Hippocampal formation (tissue), 2 donors: ENCODE measurements around the gene MOGAT1.
"Not testable (repeated sequence)": the region's sequence is repeated elsewhere in the genome, so short reads cannot be mapped to it uniquely, and the experiment has no call there.

Source experiments
- DNase-seq, 2 donors: peaks; one replicate each; lab custom pipeline; 2025; lab: John Stamatoyannopoulos, UW

MOGAT1 gene

DNA sequence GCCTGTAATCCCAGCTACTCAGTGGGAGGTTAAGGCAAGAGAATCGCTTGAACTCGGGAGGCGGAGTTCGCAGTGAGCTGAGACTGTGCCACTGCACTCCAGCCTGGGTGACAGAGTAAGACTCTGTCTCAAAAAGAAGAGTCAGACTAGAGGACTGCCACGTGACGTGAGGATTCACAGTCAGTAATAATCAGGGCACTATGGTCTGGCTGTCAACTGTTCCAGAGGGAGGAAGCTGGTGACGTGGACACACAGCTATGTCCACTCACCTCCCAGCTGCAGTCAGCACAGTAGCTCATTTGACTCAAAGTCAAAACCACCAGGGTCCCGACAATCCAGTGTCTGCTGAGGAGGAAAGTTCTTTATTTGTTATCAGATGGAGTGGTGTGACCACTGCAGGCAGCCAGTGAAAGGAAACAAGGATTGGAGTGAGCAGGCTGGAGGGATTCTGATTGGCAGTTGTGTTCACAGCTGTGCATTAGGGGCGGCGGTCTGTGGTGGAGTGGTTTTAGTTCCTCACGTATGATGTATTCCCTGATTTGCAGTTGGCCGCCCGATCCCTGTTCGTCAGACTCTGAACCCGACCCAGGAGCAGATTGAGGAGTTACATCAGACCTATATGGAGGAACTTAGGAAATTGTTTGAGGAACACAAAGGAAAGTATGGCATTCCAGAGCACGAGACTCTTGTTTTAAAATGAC, 37.9 kb downstream of the MOGAT1 start:
- peak; percentile 71 to 74 for DNase-seq

DNA sequence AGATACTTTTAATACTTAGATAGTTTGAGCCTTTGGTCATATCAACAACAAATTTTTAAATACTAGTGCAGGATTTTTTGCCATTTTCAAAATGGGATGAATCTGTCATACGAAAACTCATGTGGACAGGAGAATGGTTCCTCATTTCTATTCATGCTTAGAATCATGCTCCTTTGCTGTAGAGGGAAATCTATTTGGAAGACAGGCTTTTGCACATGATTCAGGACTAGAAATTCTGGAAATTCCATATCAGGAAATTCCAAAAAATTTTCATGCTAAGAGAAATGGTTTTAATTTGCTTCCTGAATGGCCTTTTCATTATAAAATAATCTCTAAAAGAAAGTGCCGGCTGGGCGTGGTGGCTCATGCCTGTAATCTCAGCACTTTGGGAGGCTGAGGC, 39.3 kb downstream of the MOGAT1 start:
- no peak for DNase-seq

DNA sequence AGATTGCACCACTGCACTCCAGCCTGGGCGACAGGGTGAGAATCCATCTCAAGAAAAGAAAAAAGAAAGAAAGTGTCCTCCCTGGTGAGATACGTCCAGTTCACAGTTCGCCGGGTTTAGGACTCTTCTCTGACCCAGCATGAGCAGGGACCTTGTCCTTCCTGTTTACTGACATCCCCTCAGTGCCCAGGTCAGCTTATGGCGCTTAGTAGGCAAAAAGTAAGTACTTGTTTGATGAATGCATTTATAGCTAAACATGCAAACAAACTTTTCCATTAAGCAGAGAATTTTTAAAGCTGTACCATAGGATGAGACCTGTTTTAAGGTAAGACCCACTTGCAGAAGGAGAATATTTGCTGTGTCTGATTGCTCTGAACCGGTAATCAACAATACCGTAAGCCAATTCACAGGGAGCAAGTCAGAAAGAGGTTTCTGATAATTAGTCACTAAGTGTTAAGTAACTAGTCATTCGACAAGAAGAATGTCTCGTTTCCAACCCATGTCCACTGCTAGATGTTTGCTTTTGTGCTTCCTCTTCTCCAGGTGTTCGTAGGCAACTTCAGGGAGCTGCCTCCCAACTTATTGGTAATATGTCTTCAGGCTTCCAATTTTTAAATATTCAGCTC, 40.0 kb downstream of the MOGAT1 start:
- DNase-seq = no peak

DNA sequence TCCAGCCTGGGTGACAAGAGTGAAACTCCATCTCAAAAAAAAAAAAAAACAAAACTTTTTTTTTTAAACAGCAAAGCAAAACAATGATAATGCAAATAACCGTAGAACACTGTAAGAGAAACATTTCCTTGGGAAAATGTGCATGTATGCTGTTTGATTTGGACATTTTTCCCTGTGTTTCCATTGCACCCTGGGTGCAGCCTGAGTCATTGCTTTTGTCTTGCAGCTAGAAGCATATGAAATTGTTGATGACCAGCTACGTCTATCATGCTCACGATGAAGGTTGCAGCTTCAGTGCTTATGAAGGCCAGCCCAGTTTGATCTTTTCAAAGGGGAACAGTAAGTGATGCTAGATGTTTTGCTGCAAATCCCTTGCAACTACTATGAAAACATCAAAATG, 41.5 kb downstream of the MOGAT1 start:
- DNase-seq = no peak

DNA sequence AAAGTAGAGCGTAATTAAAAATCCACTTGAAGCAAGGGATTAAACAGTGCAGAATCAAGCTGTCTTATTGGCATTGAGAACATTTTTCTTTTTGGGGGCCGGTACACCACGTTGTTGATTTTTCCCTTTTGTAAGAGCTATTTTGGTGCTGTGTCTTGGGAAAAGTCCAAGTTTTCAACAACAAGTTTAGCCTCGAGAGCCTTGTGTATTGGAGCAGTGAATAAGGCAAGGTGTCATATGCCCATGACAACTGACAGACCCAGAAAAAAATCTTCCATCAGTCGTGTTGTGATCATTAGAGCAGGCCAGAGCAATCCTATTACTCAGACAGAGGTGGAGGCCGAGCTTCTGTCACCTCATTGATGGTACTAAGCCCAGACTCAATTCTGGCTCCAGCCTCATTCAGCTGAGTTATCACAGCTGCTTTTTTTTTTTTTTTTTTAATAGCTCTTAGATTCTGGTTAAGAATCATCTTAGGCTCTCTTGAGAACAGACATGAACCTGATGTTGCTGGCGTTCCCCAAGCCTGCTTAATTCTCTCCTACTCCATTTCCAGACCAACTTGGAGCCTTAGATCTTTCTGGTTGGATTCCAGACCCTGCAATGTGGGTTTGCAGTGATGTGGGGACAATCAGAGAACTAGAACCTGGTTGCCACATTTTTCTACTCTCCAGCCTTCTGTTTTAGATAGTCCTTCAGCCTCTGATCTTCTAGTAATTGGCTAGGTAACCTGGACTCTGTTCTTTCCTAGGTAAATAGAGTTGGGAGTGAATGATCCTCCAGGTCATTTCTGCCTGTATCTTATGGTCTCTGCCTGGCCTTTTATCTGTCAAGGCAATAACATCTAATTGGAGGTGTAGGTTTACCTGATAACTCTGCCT, 43.1 kb downstream of the MOGAT1 start:
- no peak for DNase-seq

DNA sequence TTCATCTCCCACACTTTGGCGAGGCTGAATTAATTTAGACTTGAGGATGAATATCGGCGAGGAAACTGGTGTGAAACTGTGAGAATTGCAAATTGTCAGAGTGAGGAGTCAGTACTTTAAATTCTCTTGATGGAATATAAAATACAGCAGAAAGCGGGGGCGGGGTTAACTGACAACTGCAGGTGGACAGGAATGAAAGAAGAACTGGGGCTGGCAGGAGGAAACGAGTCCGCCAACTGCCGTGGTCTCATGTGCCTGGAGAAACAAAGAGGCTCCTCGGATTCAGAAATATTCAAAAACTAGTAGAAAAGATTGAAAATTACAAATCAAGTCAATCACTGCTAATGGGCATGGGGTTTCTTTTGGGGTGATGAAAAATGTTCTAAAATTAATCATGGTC, 44.3 kb downstream of the MOGAT1 start:
- no peak for DNase-seq

DNA sequence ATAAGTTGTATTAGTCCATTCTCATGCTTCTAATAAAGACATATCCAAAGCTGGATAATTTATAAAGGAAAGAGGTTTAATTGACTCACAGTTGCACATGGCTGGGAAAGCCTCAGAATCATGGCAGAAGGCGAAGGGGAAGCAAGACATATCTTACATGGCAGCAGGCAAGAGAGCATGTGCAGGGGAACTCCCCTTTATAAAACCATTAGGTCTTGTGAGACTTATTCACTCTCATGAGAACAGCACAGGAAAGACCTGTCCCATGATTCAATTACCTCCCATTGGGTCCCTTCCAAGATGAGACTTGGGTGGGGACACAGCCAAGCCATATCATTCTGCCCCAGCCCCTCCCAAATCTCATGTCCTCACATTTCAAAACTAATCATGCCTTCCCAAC, 48.3 kb downstream of the MOGAT1 start:
- not testable (repeated sequence) for DNase-seq

DNA sequence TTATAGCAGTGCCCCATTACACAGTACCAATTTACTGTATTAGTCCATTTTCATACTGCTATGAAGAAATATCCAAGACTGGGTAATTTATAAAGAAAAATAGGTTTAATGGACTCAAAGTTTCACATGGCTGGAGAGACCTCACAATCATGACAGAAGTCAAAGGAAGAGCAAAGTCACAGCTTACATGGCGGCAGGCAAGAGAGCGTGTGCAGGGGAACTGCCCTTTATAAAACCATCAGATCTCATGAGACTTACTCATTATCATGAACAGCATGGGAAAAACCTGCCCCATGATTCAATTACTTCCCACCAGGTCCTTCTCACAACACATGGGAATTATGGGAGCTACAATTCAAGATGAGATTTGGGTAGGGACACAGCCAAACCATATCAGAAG, 50.1 kb downstream of the MOGAT1 start:
- not testable (repeated sequence) for DNase-seq

DNA sequence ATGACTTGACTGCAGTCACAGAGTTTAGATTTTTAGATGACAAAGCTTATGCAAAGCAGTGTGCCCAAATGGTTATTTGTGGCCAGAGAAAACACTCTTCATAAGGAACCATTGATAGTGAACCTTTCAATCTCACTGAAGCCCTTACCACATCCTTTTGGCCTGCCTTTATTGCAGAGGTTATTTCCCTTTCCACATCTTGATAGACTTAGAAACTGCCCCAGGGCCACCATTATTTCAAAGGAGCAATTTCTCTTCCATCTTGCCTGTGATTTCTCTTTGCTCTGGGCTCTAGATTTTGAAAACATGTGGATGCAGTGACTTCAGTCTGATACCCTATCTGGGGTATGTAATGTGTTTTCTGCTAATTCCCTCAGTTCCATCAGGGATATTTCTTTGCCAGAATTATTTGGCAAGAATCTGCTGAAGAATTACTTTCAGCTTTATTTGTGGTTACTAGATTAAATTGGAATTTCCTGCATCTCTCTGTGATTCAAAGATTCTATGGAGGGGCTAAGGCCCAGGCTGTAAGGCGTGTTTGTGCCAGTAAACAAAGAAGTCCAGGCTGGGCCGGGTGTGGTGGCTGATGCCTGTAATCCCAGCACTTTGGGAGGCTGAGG, 51.0 kb downstream of the MOGAT1 start:
- no peak for DNase-seq

DNA sequence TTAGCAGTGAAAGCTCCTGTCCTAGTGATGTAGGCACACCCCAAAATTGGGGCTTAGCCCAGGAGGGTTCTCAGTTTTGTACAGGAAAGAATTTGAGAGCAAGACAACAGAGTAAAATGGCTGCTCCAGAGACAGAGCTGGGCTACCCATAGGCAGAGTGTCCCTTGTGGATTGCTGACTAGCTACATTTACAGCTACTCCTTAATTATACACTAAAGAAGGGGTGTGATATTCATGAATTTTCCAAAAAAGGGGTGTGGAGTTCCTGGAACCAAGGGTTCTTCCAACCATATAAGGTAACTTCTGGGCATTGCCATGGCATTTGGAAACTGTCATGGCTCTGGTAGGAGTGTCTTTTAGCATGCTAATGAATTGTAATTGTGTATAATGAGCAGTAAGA, 52.8 kb downstream of the MOGAT1 start:
- no peak for DNase-seq

DNA sequence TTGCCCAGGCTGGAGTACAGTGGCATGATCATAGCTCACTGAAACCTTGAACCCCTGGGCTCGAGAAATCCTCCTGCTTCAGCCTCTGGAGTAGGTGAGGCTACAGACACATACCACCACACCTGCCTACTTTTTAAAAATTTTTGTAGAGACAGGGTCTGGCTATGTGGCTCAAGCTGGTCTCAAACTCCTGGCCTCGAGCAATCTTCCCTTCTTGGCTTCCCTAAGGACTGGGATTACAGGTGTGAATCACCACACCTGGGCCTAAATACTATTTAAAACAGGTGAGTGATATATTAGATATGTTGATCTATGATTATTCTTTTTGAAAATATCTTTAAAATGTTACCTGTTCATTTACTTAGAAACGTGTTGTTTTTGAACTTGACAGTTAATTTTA, 57.2 kb downstream of the MOGAT1 start:
- no peak for DNase-seq

DNA sequence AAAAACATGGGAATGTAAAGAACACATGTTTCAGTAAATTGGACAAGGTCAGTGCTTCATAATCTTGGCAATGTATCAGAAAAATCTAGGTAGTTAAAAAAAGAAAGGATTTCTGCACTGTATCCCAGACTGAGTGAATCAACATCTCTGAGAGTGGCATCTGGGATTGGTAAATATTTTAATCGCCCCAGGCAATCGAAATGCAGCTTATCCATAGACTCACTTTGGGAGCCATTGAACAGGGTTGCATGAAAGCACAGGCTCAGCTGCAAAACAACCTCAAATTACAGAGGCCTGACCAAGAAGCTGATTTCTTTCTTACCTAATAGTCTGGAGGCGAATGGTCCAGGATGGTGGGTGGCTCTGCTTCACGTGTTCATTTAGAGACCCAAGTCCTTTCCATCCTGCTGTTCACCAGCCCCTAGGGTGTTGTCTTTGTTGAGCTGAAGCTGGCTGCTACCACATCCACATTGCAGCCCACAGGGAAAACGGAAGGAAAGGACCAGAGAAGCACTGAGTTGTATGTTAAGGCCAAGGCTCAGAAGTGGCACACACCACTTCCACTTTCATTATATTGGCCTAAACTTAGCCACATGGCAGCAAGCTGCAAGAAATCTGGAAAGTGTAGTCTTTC, 59.0 kb downstream of the MOGAT1 start:
- DNase-seq = no peak

DNA sequence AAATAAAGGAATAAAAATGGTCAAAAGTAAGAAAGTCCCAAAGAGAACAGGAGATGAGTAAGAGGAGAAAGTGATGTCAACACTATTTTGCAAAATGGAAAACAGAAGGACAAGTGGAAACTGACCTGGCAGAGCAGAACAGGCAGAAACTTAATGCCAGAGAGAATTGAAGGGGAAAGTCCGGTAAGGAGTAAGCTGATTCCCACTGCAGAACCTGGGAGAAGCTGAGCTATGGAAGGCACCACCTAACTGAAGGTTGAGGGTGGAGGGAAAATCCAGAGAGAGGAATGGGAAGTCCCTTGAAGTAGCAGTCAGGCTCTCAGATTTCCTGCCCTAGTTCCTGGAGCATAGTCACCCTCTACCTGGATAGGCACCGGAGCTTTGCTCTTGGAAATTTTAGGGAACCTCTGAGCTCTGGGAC, 59.8 kb downstream of the MOGAT1 start:
- no peak for DNase-seq

DNA sequence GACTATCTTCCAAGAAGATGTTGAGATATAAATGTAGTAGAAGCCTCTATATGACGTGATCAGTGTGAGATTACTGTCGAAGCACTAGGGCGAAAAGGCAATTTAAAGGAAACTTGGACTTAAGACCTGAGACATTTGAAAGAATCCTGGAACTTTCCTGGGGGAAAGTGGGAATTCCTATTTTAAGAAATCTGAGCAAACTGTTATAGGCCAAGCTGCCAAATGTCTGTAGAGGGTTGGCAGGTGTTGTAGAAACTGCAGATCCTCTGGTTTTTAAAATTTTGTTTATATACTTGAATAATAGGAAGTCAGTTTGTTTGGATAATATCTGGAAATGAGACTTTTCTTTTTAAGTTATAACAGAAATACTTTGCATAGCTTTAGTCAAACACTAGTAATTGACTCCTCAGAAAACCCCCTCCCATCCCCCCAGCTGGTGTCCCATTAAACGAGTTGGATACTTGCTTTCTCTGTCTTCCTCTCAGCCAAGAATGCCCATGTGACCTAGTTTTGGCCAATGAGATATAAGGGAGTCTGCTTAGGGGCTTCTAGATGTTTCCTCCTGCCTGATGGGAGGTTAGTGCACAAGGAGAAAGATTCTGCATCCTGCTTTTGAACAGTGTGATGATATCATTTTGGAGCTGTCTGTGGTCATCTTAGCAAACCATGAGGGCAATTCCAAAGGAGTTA, 61.2 kb downstream of the MOGAT1 start:
- no peak for DNase-seq

DNA sequence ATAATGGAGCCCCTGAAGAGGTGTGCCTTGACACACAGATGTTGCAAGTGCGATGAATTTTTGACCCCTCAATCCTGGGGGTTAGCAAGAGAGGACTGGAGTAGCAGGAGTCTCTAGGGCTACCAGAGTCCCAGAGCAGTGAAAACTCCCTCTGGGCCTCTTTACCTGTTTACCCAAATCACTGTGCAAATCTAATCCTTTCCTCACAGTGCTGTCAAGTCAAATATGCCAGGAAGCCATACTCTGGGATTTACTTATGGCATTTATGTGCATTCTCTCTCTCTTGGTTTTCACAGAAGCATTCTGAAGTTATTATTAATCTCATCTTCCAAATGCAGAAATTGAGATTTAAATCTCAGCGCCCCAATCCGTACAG, 62.0 kb downstream of the MOGAT1 start:
- DNase-seq = no peak

DNA sequence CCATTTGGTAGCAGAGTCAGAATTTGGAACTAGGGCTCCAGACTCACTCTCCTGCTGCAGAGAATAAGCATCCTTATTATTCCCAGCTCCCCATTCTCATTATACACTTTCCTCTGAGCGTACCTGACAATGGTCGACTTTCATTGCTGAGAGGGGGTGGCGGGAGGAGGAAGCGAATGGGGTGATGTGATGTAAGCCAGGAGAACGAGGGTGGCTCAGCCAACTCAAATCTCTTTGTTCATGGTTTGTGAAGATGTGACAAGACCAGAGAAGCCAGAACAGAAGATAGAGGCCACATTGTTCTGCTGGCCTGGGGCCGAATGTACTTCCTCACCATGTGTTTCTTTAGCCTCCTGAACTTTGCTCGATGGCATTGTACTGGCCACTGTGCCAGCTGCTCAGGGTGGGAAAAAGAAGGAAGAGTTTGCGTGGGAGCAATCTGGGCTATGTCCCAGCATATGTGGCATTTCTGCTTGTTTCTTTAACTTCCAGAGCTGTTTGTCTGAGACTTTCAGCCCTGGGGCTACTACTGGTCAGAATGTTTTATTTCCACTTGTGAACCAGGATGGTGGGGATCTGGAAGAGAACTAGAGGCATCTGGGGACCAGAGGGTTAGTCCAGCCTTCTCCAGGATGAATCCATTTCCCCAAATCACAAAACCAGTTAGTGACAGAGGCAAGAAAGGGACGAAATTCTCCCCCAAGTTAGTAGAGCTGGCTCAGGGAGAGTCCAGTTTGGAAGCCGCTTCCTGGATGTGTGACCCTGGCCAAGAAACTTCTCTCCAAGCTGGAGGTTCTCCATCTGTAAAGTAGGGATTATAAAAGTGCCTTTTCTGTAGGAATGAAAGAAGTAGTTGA, 62.6 kb downstream of the MOGAT1 start:
- no peak for DNase-seq

DNA sequence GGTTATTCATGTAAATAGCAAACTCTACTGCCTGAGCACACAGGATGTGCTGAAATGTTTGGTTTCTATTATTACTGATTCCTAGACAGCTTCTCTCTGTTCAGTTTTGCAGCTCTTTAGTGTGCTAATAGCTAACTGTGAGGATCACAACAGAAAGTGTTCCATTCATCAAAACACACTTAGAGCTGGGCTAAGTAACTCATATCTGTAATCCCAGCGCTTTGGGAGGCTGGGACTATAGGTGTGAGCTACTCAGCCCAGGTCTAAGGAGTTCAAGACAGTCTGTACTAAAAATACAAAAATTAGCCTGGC, 63.2 kb downstream of the MOGAT1 start:
- DNase-seq = no peak

DNA sequence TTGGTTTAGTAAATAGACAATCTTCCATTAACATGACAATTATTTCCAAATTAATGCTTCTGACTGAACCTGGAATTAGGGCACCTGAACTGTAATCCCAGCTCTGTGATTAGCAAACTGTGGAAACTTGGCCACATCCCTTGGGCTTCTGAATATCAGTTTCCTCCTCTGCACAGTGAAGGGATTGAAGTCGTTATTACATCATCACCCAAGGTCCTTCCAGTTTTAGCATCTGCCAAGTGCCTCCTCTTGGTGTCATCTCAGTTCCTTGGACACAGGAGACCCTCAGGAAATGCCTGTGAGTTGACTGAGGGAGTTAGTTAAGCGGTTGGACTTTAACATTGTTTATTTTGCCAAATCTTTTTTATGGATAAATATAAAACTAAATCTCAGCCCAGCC, 64.8 kb downstream of the MOGAT1 start:
- DNase-seq = no peak

DNA sequence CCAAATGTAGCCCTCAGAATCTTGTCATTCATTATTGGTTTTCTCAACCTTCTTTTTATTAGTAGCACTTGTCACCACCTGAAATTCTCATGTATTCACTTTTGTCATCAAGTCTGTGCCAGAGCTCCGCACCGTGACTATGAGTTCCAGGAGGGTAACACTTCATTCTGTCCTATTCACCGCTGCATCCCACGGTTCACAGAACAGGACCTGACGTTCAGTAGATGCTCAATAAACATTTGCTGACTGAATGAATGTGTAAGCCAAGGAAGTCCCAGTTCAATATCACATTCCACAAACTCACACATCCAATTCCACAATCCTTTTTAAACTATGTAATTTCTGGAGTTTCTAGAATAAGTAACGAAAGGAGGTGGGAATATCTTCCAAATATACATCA, 65.5 kb downstream of the MOGAT1 start:
- no peak for DNase-seq

DNA sequence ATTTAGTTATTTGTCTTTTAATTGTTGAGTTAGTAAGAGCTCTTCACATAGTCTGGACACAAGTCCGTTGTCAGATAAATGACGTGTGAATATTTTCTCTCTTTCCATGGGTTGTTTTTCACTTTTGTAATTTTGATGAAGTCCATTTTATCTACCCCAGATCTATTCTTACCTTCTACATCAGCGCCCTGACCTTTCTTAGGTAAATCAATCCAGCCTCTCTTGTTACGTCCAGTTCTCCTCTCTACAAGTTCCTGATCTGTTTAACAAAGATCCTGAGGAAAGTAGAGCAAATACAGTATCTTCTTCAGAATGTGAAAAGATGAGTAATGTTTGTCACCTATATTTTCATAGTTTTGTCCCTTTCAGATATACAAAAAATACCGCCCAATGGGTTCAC, 66.9 kb downstream of the MOGAT1 start:
- no peak for DNase-seq

DNA sequence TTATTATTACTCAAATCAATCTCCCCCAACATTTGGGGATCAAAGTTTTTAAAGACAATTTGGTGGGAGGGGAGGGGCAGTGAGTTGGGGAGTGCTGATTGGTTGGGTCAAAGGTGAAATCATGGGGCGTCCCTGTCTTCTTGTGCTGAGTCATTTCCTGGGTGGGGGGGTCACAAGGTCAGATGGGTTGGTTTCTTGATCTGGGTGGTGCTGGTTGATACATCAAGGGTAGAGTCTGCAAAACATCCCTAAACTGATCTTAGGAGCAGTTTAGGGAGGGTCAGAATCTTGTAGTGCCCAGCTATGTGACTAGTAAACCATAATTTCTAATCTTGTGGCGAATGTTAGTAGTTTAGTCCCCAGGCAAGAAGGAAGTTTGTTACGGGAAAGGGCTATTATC, 67.4 kb downstream of the MOGAT1 start:
- DNase-seq = no peak
